ENCODE measurements around the gene OPRD1.

Gene OPRD1

DNA sequence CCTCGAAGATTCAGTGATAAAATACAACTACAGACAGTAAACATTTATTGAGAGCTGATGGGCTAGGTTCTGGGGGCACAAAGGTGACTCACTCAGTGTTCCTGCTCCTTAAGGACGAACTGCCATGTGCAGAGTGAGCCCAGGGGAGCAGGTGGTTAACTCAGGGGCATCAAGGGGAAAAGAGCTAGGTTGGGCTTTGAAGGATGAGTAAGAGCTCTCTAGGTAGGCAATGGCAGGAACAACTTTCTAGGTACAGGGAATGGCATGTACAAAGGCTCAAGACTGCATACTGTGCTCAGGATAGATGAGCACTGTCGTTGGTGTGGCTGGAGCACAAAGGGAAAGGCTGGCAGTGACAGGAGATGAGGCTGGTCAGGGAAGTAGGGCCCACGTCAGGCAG lies 85.8 kb downstream of the OPRD1 start:
- no peak for DNase-seq (ENCODE audit: low read depth, low spot score)
- no peak overlapping the region for H3K27ac ChIP-seq

DNA sequence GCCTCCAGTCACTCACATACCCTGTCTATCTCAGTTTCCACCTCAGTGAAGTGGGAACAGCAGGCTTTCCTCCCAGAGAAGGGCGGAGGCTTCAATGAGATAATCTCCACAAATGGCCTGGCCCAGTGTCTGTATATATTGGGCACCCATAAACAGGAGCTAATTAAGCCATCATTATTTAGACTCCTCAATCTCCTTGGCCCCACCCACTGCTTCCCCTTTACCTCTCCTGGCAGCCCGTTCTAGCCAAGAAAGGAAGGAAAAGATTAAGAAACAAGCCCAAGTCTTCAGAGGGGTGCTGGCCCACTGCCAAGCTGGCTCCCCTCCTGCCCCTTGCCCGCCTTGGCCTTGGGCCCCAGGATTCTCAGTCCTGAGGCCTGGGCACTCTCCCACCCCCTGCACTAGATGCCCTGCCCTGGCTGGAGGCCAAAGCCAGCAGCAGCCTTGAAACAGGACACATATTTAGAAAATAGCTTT lies 86.5 kb downstream of the OPRD1 start:
- H3K27ac ChIP-seq, result no peak overlapping the region
- no peak for DNase-seq (ENCODE audit: low read depth, low spot score)

DNA sequence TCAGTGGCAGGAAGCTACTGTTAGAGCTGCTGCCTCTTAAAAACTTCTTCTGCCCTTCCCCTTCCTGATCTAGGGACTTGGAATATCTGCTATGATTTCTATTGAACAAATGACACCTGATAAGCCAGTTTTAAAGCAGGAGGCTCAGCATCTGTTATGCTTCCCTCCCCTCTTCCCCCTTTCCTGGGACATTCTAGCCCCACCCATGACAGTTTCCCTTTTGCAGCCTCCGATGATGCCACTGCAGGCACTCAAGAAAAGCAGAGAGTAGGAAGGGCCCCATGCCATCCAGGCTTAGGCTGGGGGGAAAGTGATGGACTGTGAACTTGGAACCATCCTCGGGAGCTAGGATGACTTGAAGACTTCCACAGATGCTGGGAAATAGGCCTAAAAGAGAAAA lies 87.3 kb downstream of the OPRD1 start:
- H3K27ac ChIP-seq, result no peak overlapping the region
- DNase-seq (ENCODE audit: low read depth, low spot score), result no peak

DNA sequence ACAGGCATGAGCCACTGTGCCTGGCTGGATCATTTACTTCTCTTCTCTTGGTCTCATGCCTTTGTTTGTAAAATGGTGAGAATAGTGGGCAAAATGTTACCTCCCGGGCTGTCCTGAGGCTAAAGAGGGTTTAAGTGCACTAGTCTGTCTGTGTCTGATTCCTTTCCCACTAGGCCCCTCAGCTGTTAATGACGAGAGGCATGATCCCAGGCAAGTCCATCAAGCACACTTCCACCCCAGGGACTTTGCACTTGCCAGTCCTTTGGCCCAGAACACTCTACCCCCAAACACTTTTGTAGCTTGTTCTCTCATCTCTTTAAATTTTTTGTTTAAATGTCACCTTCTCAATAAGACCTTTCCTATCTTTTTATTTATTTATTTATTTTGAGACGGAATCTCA lies 88.6 kb downstream of the OPRD1 start:
- DNase-seq (ENCODE audit: low read depth, low spot score), result no peak
- H3K27ac ChIP-seq, result no peak overlapping the region

DNA sequence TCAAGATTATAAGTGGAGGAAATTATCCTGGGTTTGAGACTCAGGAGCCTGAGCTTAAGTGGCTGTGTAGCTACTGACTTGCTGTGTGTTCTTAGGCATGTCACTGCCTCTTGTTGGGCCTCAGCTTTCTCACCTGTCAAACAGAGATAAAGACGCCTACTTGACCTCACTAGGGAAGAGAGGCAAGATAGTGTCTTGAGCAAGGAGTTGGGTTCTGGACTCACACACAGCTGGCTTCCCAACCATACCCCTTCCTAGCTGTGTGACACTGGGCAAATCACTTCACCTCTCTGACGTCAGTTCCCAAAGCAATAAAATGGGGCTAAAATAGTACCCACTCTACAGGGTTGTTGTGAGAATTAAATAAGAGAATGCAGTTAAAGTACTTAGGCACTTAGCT lies 90.8 kb downstream of the OPRD1 start:
- no peak overlapping the region for H3K27ac ChIP-seq
- no peak for DNase-seq (ENCODE audit: low read depth, low spot score)

DNA sequence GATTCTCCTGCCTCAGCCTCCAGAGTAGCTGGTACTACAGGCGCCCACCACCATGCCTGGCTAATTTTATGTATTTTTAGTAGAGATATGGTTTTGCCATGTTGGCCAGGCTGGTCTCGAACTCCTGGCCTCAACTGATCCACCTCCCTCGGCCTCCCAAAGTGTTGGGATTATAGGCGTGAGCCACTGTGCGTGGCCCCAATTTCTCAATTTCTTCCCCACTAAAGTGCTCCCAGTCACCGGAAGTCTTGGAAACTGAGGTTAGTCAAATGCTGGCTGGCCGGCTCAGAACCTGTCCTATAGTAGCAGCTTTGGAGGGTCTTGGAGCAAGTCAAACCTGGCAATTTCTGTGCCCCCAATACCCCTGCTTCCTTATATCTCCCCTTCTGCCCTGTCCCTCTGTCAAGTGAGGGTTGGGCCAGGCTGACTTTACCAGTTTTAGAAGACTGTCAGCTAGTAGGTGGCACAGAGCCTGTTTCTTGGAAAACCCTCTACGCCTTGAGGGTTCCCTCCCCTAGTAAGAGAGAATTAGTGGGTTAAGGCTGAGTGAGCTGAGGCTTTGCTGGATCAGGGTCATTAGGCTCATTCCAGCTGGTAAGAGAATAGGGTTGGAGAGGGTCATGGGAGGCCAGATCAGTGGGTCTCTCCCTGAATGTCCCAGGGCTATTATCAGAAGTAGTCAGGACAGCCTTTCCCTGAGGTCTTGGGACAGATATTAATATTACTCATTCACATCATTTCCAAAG lies 94.1 kb downstream of the OPRD1 start:
- H3K27ac ChIP-seq, result no peak overlapping the region
- DNase-seq (ENCODE audit: low read depth, low spot score), result no peak

DNA sequence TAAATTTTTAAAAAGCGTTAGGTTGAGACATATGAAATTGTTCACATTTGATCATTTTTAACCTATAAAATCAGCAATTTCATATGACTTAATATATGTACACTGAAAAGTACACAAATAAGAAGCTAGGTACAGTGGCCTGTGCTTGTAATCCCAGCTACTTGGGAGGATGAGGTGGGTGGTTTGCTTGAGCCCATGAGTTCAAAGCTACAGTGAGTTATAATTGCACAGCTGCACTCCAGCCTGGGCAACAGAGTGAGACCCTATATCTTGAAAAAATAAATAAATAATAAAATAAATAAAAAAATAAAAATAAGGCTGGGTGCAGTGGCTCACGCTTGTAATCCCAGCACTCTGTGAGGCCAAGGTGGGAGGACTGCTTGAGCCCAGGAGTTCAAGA lies 97.2 kb downstream of the OPRD1 start:
- no peak for DNase-seq (ENCODE audit: low read depth, low spot score)
- H3K27ac ChIP-seq, result no peak overlapping the region

DNA sequence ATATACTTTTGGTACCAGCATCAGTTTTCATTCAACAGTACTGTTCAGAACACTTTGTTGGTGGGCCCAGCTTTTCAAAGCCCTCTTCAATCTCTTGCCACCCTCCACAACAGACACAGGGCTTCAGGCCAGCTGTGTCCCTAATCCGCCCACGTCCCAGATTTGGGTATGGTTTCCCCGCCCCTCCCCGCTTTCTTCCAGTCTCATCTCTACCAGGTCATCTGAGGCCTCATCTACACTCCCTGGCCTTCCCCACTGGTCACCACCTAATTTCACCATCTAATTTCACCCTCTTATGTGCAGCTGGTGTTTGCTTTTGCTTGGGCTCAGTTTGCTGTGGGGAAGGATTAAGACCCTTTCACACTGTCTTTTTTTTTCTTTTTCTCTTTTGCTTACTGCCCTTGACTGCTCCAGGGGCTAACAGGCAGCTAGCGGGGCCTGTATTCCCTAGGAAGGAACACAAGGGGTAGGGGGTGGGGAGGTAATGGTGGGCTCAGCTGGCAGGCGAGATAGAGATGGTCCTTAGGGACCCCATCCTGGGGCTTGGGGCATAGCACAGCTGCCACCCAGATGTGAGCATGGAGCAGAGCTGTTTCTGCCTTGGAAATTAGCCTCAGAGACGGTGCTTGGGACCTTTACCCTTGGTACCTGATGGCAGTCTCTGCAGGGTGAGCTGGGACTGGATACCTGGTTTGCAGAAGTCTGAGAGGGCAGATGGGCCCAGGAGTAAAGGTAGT lies 98.6 kb downstream of the OPRD1 start:
- DNase-seq (ENCODE audit: low read depth, low spot score), result no peak
- no peak overlapping the region for H3K27ac ChIP-seq

DNA sequence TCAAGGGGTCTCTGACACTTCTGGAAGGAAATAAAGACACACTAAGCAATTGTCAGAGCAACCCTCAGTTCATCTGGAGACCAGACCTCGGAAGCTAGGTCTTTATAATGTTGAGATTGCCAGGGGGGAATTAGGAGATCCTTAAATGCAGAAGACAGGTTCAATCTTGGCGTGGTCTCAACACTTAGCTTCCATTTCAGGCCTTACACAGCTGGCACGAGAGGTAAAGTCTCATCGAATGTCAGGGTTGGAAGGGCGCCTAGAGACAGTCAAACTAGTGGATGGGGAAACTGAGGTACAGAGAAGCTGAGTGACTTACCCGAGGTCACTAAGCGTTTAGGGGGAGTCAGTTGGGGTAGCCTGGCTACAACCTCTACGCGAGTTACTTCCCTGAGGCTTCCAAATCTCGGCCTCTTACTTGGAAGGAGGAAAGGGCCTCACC lies 101.8 kb downstream of the OPRD1 start:
- H3K27ac ChIP-seq, result no peak overlapping the region
- no peak for DNase-seq (ENCODE audit: low read depth, low spot score)

DNA sequence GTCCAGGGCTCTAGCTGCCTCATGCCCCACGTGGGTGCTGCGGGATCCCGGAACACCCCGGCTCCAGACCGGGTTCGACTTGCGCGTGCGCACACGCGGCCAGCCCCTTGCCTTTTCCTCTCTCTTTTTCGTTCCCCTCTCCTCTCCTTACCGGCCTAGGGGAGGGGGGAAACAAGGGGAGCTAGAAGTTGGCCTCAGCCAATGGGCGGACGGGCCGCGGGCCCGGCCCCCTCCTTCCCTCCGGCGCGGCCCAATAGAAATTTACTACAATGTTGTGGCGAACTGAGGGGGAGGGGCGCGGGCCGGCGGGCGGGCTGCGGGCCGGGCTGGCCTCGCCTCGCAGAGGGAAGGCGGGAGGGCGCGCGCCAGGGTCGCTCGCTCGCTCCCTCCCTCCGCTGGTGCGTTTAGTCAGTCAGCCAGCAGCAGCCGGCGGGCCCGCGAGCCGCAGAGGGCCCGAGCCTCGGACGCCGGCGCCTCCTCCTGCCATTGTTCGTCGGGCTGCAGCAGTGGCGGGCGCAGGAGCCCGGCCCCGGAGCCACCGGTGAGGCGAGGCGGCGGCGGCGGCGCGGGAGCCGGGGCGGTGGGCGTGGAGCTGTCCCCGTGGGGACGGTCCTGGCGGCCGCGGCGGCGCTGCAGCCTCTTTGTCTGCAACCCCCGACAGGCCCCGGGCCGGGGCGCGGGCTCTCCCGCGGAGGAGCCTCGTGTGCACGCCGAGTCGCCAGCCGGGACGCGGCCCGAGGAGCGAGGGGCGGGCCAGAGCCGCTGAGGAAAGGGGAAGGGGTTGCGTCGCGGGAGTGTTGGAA lies 102.5 kb downstream of the OPRD1 start, which contains the start of gene EPB41:
Gene EPB41 (plus strand): TSS at position 342 of the 803 bp plus-strand sequence. CDS start 72,869 bp downstream, outside the sequence.
- DNase-seq (ENCODE audit: low read depth, low spot score), result no peak
- no peak within 1 kb of the TSS for H3K27ac ChIP-seq

DNA sequence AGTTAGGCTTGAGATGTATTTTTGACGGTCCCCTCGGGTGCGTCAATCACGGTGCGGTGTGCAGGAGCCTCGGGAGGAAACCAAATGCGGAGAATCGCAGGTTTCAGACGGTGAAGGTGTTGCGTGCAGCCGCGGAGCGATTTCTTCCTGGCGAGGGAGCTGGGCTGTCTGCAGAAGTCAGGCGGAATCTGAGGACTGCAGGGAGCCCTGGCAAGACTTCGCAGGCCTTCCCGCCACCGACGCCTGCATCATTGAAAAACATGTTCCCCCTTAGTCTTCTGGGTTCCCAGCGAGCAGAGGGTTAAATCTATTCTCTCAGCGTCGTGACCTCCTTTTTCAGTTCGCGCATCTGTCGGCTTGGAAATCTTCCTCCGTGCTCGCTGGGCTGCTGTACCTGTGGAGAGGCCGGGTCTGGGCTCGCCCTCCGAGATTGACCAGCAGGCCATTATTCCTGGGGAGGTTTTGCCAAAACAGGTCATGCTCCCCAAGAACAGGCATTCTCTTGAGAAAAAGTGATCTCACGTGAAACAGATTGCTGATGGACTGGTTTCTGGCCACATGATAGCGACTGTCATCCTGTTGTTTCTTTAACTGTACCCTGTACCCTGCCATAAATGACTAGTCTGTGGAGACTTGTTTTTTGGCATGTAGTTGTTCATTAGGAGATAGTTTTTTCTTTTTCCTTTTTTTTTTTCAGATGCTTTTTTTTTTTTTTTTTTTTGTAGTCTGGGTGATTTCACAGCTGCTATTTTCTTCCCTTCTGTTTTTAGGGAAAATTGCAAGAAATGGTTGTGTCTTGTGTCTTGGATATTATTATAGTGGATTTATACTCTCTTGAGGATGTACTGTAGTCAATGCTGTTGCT lies 103.3 kb downstream of the OPRD1 start:
- no peak overlapping the region for H3K27ac ChIP-seq
- DNase-seq (ENCODE audit: low read depth, low spot score), result no peak

DNA sequence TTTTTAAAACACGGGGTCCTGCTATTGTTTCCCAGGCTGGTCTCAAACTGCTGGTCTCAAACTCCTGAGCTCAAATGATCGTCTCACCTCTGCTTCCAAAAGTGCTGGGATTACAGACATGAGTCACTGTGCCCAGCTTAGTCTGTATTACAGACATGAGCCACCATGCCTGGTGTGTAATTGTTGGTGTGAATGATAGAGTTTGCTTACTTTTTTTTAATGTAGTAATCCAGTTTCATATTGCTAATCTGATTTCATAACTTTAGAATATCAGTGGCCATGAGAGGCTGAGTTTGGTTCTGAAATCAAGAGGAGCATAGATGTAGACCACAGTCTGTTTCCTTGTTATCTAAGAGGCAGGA lies 105.8 kb downstream of the OPRD1 start:
- DNase-seq (ENCODE audit: low read depth, low spot score), result no peak
- H3K27ac ChIP-seq, result no peak overlapping the region
